GM19238 (cell line): Measurements from ENCODE around the gene DENND5B.
A peak's percentile ranks its signal among the peaks of the same experiment; 100 is the strongest.
"Not testable (repeated sequence)": the region's sequence is repeated elsewhere in the genome, so short reads cannot be mapped to it uniquely, and the experiment has no call there.

Source experiments
- DNase-seq: peaks from one replicate; pipeline ENCODE4 v3.0.0; 2011; ENCODE audit warnings: low spot score; ENCODE audit not compliant: insufficient read length

DENND5B gene

GRCh38 chr12:31377210-31377609 lies 213.7 kb downstream of the DENND5B start:
- not testable (repeated sequence) for DNase-seq

DNA sequence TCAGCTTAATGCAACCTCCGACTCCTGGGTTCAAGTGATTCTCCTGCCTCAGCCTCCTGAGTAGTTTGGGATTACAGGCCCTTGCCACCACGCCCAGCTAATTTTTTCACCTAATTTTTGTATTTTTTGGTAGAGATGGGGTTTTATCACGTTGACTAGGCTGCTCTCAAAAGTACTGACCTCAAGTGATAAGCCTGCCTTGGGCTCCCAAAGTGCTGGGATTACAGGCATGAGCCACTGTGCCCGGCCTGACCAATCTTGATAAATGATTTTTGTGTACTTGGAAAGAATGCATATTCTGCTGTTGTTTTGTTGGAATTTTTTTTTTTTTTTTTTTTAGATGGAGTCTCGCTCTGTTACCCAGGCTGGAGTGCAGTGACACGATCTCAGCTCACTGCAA lies 215.5 kb downstream of the DENND5B start:
- DNase-seq, result not testable (repeated sequence)

GRCh38 chr12:31371256-31371620 lies 219.7 kb downstream of the DENND5B start:
- DNase-seq, result no peak

GRCh38 chr12:31370531-31371255 lies 220.2 kb downstream of the DENND5B start:
- no peak for DNase-seq

- DNase-seq, result no peak
Observed at GRCh38 chr12:31369712-31370521, 221.0 kb downstream of the DENND5B start.

GRCh38 chr12:31368666-31369361 lies 222.1 kb downstream of the DENND5B start:
- no peak for DNase-seq

DNA sequence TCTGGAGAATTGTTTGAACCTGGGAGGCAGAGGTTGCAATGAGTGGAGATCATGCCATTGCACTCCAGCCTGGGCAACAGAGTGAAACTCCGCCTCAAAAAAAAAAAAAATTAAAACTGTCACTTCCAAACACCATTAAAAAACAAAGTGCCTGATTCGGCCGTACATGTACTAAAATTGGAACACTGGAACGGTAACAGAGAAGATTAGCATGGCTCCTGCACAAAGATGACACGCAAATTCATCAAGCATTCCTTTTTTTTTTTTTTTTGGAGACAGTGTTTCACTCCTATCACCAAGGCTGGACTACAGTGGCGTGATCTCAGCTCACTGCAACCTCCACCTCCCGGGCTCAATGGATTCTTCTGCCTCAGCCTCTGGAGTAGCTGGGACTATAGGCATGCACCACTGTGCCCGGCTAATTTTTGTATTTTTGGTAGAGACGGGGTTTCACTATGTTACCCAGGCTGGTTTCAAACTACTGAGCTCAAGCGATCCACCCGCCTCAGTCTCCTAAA lies 224.8 kb downstream of the DENND5B start:
- no peak for DNase-seq

GRCh38 chr12:31363831-31364230 lies 227.1 kb downstream of the DENND5B start:
- no peak for DNase-seq

DNA sequence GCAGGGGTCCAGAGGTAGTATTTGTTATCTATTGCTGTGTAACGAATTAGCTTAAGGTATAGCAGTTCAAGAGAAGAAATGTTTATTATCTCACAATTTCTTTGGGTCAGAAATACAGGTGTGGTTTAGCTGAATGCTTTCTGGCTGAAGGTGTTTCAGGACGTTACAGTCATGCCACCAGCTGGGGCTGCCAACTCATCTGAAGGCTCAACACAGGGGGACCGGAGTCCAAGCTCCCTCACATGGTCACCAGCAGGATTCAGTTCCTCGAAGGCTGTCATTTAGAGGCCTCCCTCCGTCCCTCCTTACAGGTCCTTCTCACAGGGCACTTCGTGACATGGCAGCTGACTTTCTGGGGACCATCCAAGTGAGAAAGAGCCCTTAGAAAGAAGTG lies 227.5 kb downstream of the DENND5B start:
- no peak for DNase-seq

- DNase-seq, result peak; percentile 31
Observed at GRCh38 chr12:31362759-31363415, 228.0 kb downstream of the DENND5B start.

GRCh38 chr12:31362115-31362758 lies 228.7 kb downstream of the DENND5B start:
- DNase-seq, result peak; percentile 19

- DNase-seq, result no peak
Observed at GRCh38 chr12:31361730-31362114, 229.2 kb downstream of the DENND5B start.

- DNase-seq, result no peak
Observed at GRCh38 chr12:31355747-31356107, 235.2 kb downstream of the DENND5B start.

- no peak for DNase-seq
Observed at GRCh38 chr12:31353750-31354708, 236.9 kb downstream of the DENND5B start.

GRCh38 chr12:31346267-31346666 lies 244.7 kb downstream of the DENND5B start:
- DNase-seq, result no peak

- DNase-seq, result no peak
Observed at GRCh38 chr12:31343139-31343538, 247.8 kb downstream of the DENND5B start.

- no peak for DNase-seq
Observed at GRCh38 chr12:31342286-31342685, 248.7 kb downstream of the DENND5B start.

DNA sequence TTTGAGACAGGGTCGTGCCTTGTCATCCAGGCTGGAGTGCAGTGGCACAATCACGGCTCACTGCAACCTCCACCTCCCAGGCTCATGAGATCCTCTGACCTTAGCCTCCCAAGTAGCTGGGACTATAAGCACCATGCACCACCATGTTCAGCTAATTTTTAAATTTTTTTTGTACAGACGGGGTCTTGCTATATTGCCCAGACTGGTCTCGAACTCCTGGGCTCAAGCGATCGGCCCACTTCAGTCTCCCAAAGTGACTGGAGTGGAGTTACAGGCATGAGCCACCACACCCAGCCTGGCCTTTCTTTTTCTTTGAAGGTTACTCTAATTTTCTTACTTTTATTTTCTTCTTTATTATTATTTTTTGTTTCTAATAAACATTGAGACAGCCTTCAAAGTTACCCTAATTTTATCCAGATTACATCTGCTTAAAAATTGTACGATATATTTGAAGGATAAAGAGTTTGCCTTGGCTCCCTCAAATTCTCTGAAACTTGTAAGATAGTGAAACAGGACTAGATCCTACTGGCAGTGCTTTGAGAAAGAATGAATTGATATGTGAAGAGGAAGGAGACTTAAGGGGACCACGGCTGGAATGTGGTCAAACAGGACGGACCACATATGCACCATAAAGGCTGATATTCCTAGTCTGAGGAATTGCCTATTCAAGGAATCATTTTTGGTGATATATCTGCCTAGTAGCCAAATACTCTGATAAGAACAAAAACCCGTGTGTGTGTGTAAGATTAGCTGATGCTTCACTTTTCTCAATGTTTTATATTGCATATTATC lies 250.9 kb downstream of the DENND5B start:
- no peak for DNase-seq

GRCh38 chr12:31337952-31338351 lies 253.0 kb downstream of the DENND5B start:
- DNase-seq, result no peak
